Loucy (cell line): Measurements from ENCODE around the gene SIPA1L3.

Experiments used
- H2AFZ ChIP-seq: fragments of 200-600 bp; sonication (generic); 2 replicates; pipeline ENCODE4 v1.6.0; 2016; ENCODE audit warnings: antibody characterized with exemption, mild to moderate bottlenecking, low read length, moderate library complexity
- H3F3A ChIP-seq: fragments of 200-600 bp; 2 replicates; pipeline ENCODE4 v1.6.0; 2016; ENCODE audit warnings: antibody characterized with exemption, low read depth, mild to moderate bottlenecking
- H3K27me3 ChIP-seq: fragments of 200-600 bp; sonication (generic); 2 replicates; pipeline ENCODE4 v1.6.1; 2014; ENCODE audit warnings: low read length, mild to moderate bottlenecking; ENCODE audit not compliant: insufficient read depth, poor library complexity, severe bottlenecking
- H3K36me3 ChIP-seq: fragments of 200-600 bp; sonication (generic); 2 replicates; pipeline ENCODE4 v1.6.1; 2016; ENCODE audit warnings: low read length; ENCODE audit not compliant: insufficient read depth
- H3K4me1 ChIP-seq: fragments of 200-600 bp; sonication (generic); 2 replicates; pipeline ENCODE4 v1.5.1; 2014; ENCODE audit warnings: low read length, mild to moderate bottlenecking; ENCODE audit not compliant: insufficient read depth, poor library complexity, severe bottlenecking
- H3K4me2 ChIP-seq: fragments of 200-600 bp; sonication (generic); 2 replicates; pipeline ENCODE4 v1.6.0; 2014; ENCODE audit warnings: antibody characterized with exemption, low read length, low read depth, mild to moderate bottlenecking; ENCODE audit not compliant: poor library complexity, severe bottlenecking
- H3K4me3 ChIP-seq: fragments of 200-600 bp; sonication (generic); 2 replicates; pipeline ENCODE4 v1.5.1; 2014; ENCODE audit warnings: low read length, mild to moderate bottlenecking, mixed read lengths; ENCODE audit not compliant: poor library complexity, severe bottlenecking
- H3K79me2 ChIP-seq: fragments of 200-600 bp; sonication (generic); 2 replicates; pipeline ENCODE4 v1.6.1; 2014; ENCODE audit warnings: low read length; ENCODE audit not compliant: insufficient read depth
- H3K9ac ChIP-seq: fragments of 200-600 bp; sonication (generic); 2 replicates; pipeline ENCODE4 v1.6.0; 2014; ENCODE audit warnings: mild to moderate bottlenecking, low read depth, low read length, moderate library complexity; ENCODE audit not compliant: poor library complexity, severe bottlenecking
- H3K9me2 ChIP-seq: fragments of 200-600 bp; sonication (generic); replicated peaks from 2 replicates; pipeline ENCODE4 v1.6.1; 2016; ENCODE audit warnings: low read depth, low read length, mixed read lengths
- H3K9me3 ChIP-seq: fragments of 200-600 bp; sonication (generic); 2 replicates; pipeline ENCODE4 v1.6.1; 2014; ENCODE audit warnings: mild to moderate bottlenecking, antibody characterized with exemption, low read length, low read depth; ENCODE audit not compliant: insufficient read depth
- H4K20me1 ChIP-seq: fragments of 200-600 bp; sonication (generic); 2 replicates; pipeline ENCODE4 v1.6.0; 2014; ENCODE audit warnings: antibody characterized with exemption, low read length, mild to moderate bottlenecking; ENCODE audit not compliant: insufficient read depth, poor library complexity, severe bottlenecking
- EZH2phosphoT487 ChIP-seq: fragments of 200-600 bp; IDR thresholded peaks from 2 replicates; pipeline ENCODE4 v1.6.1; 2018; ENCODE audit warnings: antibody characterized with exemption, mild to moderate bottlenecking, moderate library complexity, borderline replicate concordance
- TF ChIP-seq, protein P1 (sequence below): fragments of 200-600 bp; sonication (generic); conservative IDR thresholded peaks from 2 replicates; pipeline ENCODE4 v1.5.1; 2014; ENCODE audit warnings: mild to moderate bottlenecking, antibody characterized with exemption, low read length

SIPA1L3 gene

DNA sequence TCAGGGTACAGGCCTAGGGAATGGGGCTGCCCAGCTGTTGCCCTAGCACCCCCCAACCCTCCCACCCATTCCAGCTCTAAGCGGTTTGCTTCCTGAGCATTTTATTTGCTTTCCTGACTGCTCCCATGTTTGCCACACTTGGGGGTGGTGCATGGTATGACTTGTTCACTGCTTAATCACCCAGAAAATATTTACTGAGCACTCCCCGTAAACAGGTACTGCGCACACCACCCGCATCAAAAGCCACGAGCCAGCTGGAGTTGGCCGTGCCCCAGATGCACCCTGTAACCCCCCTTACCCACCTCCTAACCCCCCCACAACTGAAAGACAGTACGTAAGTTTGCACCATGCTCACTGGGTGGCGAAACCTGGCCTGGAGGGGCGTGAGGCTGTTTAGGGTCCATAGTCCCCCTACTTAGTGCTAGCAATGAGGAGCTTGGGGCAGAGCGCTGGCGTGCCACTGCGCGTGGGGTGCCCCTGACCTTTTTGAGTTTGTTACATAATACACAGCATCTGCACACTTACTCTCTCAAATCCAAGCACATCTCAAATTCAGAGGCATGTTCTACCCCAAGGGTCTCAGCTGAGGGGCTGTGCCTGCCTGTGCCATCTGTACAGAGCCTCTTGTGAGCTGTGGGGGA, 287.2 kb downstream of the SIPA1L3 start:
- Histone ChIP-seq H3K36me3 (peaks cover 3% of the 10 kb centered on the region; the same call in 1 of the 2 replicates), H3K9me3 (no peaks in the 10 kb centered on the region), H2AFZ (no peak overlapping the region), H3F3A (no peaks in the 10 kb centered on the region), H3K27me3 (no peaks in the 10 kb centered on the region), H3K9ac (no peak overlapping the region), H3K4me1 (peaks cover 9% of the 10 kb centered on the region), H3K4me3 (no peak overlapping the region), H3K4me2 (no peak overlapping the region), H3K79me2 (no peaks in the 10 kb centered on the region), H4K20me1 (no peaks in the 10 kb centered on the region), H3K9me2 (no peaks in the 10 kb centered on the region)
- TF ChIP-seq, protein P1, sequence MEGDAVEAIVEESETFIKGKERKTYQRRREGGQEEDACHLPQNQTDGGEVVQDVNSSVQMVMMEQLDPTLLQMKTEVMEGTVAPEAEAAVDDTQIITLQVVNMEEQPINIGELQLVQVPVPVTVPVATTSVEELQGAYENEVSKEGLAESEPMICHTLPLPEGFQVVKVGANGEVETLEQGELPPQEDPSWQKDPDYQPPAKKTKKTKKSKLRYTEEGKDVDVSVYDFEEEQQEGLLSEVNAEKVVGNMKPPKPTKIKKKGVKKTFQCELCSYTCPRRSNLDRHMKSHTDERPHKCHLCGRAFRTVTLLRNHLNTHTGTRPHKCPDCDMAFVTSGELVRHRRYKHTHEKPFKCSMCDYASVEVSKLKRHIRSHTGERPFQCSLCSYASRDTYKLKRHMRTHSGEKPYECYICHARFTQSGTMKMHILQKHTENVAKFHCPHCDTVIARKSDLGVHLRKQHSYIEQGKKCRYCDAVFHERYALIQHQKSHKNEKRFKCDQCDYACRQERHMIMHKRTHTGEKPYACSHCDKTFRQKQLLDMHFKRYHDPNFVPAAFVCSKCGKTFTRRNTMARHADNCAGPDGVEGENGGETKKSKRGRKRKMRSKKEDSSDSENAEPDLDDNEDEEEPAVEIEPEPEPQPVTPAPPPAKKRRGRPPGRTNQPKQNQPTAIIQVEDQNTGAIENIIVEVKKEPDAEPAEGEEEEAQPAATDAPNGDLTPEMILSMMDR = no peak
- no peak for TF ChIP-seq EZH2phosphoT487

- Histone ChIP-seq H3K4me1 (no peaks in the 10 kb centered on the region), H3K9me3 (no peaks in the 10 kb centered on the region), H2AFZ (no peak overlapping the region), H3K9me2 (no peaks in the 10 kb centered on the region), H3K27me3 (no peaks in the 10 kb centered on the region), H3K36me3 (peaks cover 3% of the 10 kb centered on the region; the same call in 1 of the 2 replicates), H3K4me2 (no peak overlapping the region), H3K9ac (no peak overlapping the region), H4K20me1 (no peaks in the 10 kb centered on the region), H3K79me2 (no peaks in the 10 kb centered on the region), H3F3A (no peaks in the 10 kb centered on the region), H3K4me3 (no peak overlapping the region)
- TF ChIP-seq, protein P1 = no peak
- no peak for TF ChIP-seq EZH2phosphoT487
These were observed 288.2 kb downstream of the SIPA1L3 start for GRCh38 chr19:38195237-38195636.

- H3K4me2 ChIP-seq = no peak overlapping the region
- no peak overlapping the region for H3K4me3 ChIP-seq
- H3K36me3 ChIP-seq = peaks cover 3% of the 10 kb centered on the region; the same call in 1 of the 2 replicates
- no peak overlapping the region for H3K9ac ChIP-seq
- no peaks in the 10 kb centered on the region for H3K4me1 ChIP-seq
- no peaks in the 10 kb centered on the region for H3F3A ChIP-seq
- H4K20me1 ChIP-seq = no peaks in the 10 kb centered on the region
- no peaks in the 10 kb centered on the region for H3K79me2 ChIP-seq
- no peaks in the 10 kb centered on the region for H3K9me3 ChIP-seq
- H3K27me3 ChIP-seq = no peaks in the 10 kb centered on the region
- H3K9me2 ChIP-seq = no peaks in the 10 kb centered on the region
- TF ChIP-seq, protein P1 = no peak
- no peak for TF ChIP-seq EZH2phosphoT487
- H2AFZ ChIP-seq = no peak overlapping the region
These were observed 289.3 kb downstream of the SIPA1L3 start for GRCh38 chr19:38196245-38196837.
